IMR-90 (cell line): Measurements from ENCODE around the gene MEGF9. TPM values are rescaled to one million over a fixed set of nuclear protein-coding genes. Genes with fewer than 3 reads are reported as not detected.

Experiments
- ATAC-seq: fragments of 200-7000 bp; cut with Tn5 transposase; 2 replicates; pipeline ENCODE4 v1.9.1; 2020; ENCODE audit warnings: low read depth, mild to moderate bottlenecking, moderate library complexity
- BruUV-seq: library from RNA; stranded (reverse); fragments of 400-500 nt; replicated peaks from 2 replicates; lab custom pipeline; 2021; lab: Mats Ljungman, UMichigan
- CTCF ChIA-PET: fragments of 300-600 bp; formaldehyde crosslinking; extraction: SDS; loops from one replicate; lab custom pipeline; 2021; ENCODE audit warnings: antibody characterized with exemption; lab: Yijun Ruan, JAX
- POLR2A ChIA-PET: fragments of 300-600 bp; sonication (Branson Sonifier 250); formaldehyde crosslinking; loops from one replicate; lab custom pipeline; 2022; ENCODE audit warnings: antibody characterized with exemption; ENCODE audit not compliant: unreplicated experiment; lab: Charles Lee
- DNase-seq: peaks from one replicate; pipeline ENCODE4 v3.0.0; 2013
- H2AFZ ChIP-seq: replicated peaks from 2 replicates; pipeline ENCODE3; 2013; ENCODE audit warnings: low read length, mild to moderate bottlenecking; ENCODE audit not compliant: poor library complexity
- H2AK5ac ChIP-seq: 2 replicates; pipeline ENCODE4 v1.6.1; 2013; ENCODE audit warnings: low read depth, low read length, inconsistent platforms
- H2AK9ac ChIP-seq: replicated peaks from 2 replicates; pipeline ENCODE3; 2013; ENCODE audit warnings: mild to moderate bottlenecking, low read depth, low read length, moderate library complexity; ENCODE audit not compliant: poor library complexity
- H2BK120ac ChIP-seq: 2 replicates; pipeline ENCODE4 v1.6.1; 2013; ENCODE audit warnings: low read depth, low read length, inconsistent platforms
- H2BK15ac ChIP-seq: 3 replicates; pipeline ENCODE4 v1.6.1; 2013; ENCODE audit warnings: low read depth, low read length, inconsistent platforms
- H2BK20ac ChIP-seq: 2 replicates; pipeline ENCODE4 v1.6.1; 2013; ENCODE audit warnings: low read depth, mild to moderate bottlenecking, inconsistent platforms, low read length, moderate library complexity
- H2BK5ac ChIP-seq: 2 replicates; pipeline ENCODE4 v1.6.1; 2013; ENCODE audit warnings: mild to moderate bottlenecking, low read depth, low read length, inconsistent platforms; ENCODE audit not compliant: poor library complexity, severe bottlenecking
- H3K14ac ChIP-seq: replicated peaks from 2 replicates; pipeline ENCODE4 v1.6.1; 2013; ENCODE audit warnings: low read depth, low read length, inconsistent platforms
- H3K18ac ChIP-seq: 2 replicates; pipeline ENCODE4 v1.6.1; 2013; ENCODE audit warnings: low read depth, low read length, control low read depth
- H3K23ac ChIP-seq: 2 replicates; pipeline ENCODE4 v1.6.1; 2013; ENCODE audit warnings: low read depth, low read length, inconsistent platforms
- H3K27ac ChIP-seq: 2 replicates; pipeline ENCODE4 v1.5.1; 2013; ENCODE audit warnings: mild to moderate bottlenecking, control low read depth, low read length; ENCODE audit not compliant: insufficient read depth
- H3K27me3 ChIP-seq: 2 replicates; pipeline ENCODE4 v1.6.1; 2013; ENCODE audit warnings: low read length; ENCODE audit not compliant: control insufficient read depth, insufficient read depth
- H3K36me3 ChIP-seq: 2 replicates; pipeline ENCODE4 v1.6.1; 2013; ENCODE audit warnings: low read length, mixed read lengths; ENCODE audit not compliant: control insufficient read depth, insufficient read depth
- H3K4ac ChIP-seq: 2 replicates; pipeline ENCODE4 v1.6.1; 2013; ENCODE audit warnings: low read depth, low read length, inconsistent platforms
- H3K4me1 ChIP-seq: 2 replicates; pipeline ENCODE4 v1.6.1; 2013; ENCODE audit warnings: low read length, mixed read lengths; ENCODE audit not compliant: control insufficient read depth, insufficient read depth
- H3K4me2 ChIP-seq: 2 replicates; pipeline ENCODE4 v1.6.1; 2013; ENCODE audit warnings: low read depth, mild to moderate bottlenecking, control low read depth, low read length, moderate library complexity
- H3K4me3 ChIP-seq: 2 replicates; pipeline ENCODE4 v1.5.1; 2013; ENCODE audit warnings: low read depth, mild to moderate bottlenecking, control low read depth, low read length, moderate library complexity; ENCODE audit not compliant: insufficient read depth
- H3K56ac ChIP-seq: 2 replicates; pipeline ENCODE4 v1.6.1; 2013; ENCODE audit warnings: low read length, inconsistent platforms; ENCODE audit not compliant: insufficient read depth; ENCODE audit errors: extremely low read depth
- H3K79me1 ChIP-seq, 2 experiments: 2 replicates each; pipeline ENCODE4 v1.6.1; 2013; ENCODE audit warnings: low read length in 2 of 2, inconsistent platforms in 1 of 2, low read depth in 1 of 2
- H3K9ac ChIP-seq: 2 replicates; pipeline ENCODE4 v1.6.1; 2013; ENCODE audit warnings: low read depth, low read length, control low read depth
- H3K9me1 ChIP-seq: 2 replicates; pipeline ENCODE4 v1.6.1; 2013; ENCODE audit warnings: low read length, inconsistent platforms; ENCODE audit not compliant: insufficient read depth
- H3K9me3 ChIP-seq: 2 replicates; pipeline ENCODE4 v1.6.1; 2013; ENCODE audit warnings: low read length; ENCODE audit not compliant: control insufficient read depth, insufficient read depth
- H4K20me1 ChIP-seq: 2 replicates; pipeline ENCODE4 v1.6.1; 2013; ENCODE audit warnings: low read length, inconsistent platforms; ENCODE audit not compliant: insufficient read depth
- H4K5ac ChIP-seq: 2 replicates; pipeline ENCODE4 v1.6.1; 2013; ENCODE audit warnings: mild to moderate bottlenecking, low read depth, low read length, control low read depth
- H4K8ac ChIP-seq, 2 experiments: 2 replicates each; pipeline ENCODE4 v1.6.1; 2013; ENCODE audit warnings: low read depth in 2 of 2, low read length in 2 of 2, control low read depth in 1 of 2, inconsistent platforms in 1 of 2
- H4K91ac ChIP-seq: 2 replicates; pipeline ENCODE4 v1.6.1; 2013; ENCODE audit warnings: low read depth, low read length, inconsistent platforms; ENCODE audit not compliant: insufficient read depth
- BHLHE40 ChIP-seq: fragments of 150-350 bp; IDR thresholded peaks from 2 replicates; pipeline ENCODE4 v1.6.1; 2016; ENCODE audit warnings: mild to moderate bottlenecking, low read depth, low read length
- CEBPB ChIP-seq: IDR thresholded peaks from 2 replicates; pipeline ENCODE4 v1.6.1; 2012; ENCODE audit warnings: low read depth, low read length, improper control_type of control experiment
- CHD1 ChIP-seq: IDR thresholded peaks from 2 replicates; pipeline ENCODE4 v1.6.1; 2012; ENCODE audit warnings: low read depth, low read length, improper control_type of control experiment
- CTCF ChIP-seq: conservative IDR thresholded peaks from 2 replicates; pipeline ENCODE4 v1.5.1; 2012; ENCODE audit warnings: mild to moderate bottlenecking, low read depth, low read length, improper control_type of control experiment
- ELK1 ChIP-seq: fragments of 150-350 bp; IDR thresholded peaks from 2 replicates; pipeline ENCODE4 v1.6.1; 2016; ENCODE audit warnings: low read depth, mild to moderate bottlenecking, low read length, moderate library complexity, borderline replicate concordance
- FOS ChIP-seq: fragments of 150-350 bp; IDR thresholded peaks from 2 replicates; pipeline ENCODE4 v1.6.1; 2016; ENCODE audit warnings: low read depth, low read length
- MAFK ChIP-seq: IDR thresholded peaks from 2 replicates; pipeline ENCODE4 v1.6.1; 2012; ENCODE audit warnings: low read depth, low read length, improper control_type of control experiment
- MAZ ChIP-seq: IDR thresholded peaks from 2 replicates; pipeline ENCODE4 v1.6.1; 2012; ENCODE audit warnings: low read depth, mild to moderate bottlenecking, low read length, improper control_type of control experiment, moderate library complexity, borderline replicate concordance
- MXI1 ChIP-seq: IDR thresholded peaks from 2 replicates; pipeline ENCODE4 v1.6.1; 2012; ENCODE audit warnings: low read depth, mild to moderate bottlenecking, low read length, moderate library complexity, borderline replicate concordance
- NFE2L2 ChIP-seq: fragments of 150-350 bp; IDR thresholded peaks from 2 replicates; pipeline ENCODE4 v1.6.1; 2016; ENCODE audit warnings: low read depth, mild to moderate bottlenecking, low read length
- POLR2A ChIP-seq: IDR thresholded peaks from 2 replicates; pipeline ENCODE4 v1.6.1; 2012; ENCODE audit warnings: mild to moderate bottlenecking, low read depth, low read length
- RAD21 ChIP-seq: IDR thresholded peaks from 2 replicates; pipeline ENCODE4 v1.6.1; 2012; ENCODE audit warnings: low read length, improper control_type of control experiment
- RCOR1 ChIP-seq: IDR thresholded peaks from 2 replicates; pipeline ENCODE4 v1.6.1; 2012; ENCODE audit warnings: mild to moderate bottlenecking, low read length, improper control_type of control experiment; ENCODE audit not compliant: insufficient replicate concordance
- RFX5 ChIP-seq: IDR thresholded peaks from 2 replicates; pipeline ENCODE4 v1.8.0; 2012; ENCODE audit warnings: low read depth, mild to moderate bottlenecking, low read length, moderate library complexity
- SMC3 ChIP-seq: fragments of 150-350 bp; IDR thresholded peaks from 2 replicates; pipeline ENCODE4 v1.6.1; 2016; ENCODE audit warnings: low read depth, mild to moderate bottlenecking, antibody characterized with exemption, low read length, moderate library complexity
- USF2 ChIP-seq: fragments of 150-350 bp; IDR thresholded peaks from 2 replicates; pipeline ENCODE4 v1.6.1; 2017; ENCODE audit warnings: mild to moderate bottlenecking, antibody characterized with exemption, low read length, low read depth
- WGBS, 2 experiments: methylation state at CpG; one replicate each; pipeline versions ENCODE4 v1.1.5 to v1.1.7; 2013; ENCODE audit warnings: missing lambda C conversion rate in 2 of 2; ENCODE audit not compliant: insufficient read length in 1 of 2; ENCODE audit errors: extremely low coverage in 2 of 2; 5-methylcytosine and 5-hydroxymethylcytosine counted together
- dilution Hi-C: fragments of 300-500 bp; cut with HindIII; formaldehyde crosslinking; loops from one replicate; pipeline ENCODE4 v1.14.3; 2018; ENCODE audit warnings: low sequenced_read_pairs; ENCODE audit not compliant: unreplicated experiment
- in situ Hi-C: fragments of 300-500 bp; cut with MboI; formaldehyde crosslinking; loops from 3 replicates; pipeline ENCODE4 v1.14.3; 2019; ENCODE audit warnings: low sequenced_read_pairs, inconsistent platforms, mixed read lengths
- intact Hi-C: fragments of 100-400 bp; cut with micrococcal nuclease; formaldehyde crosslinking; loops from 2 replicates; pipeline ENCODE4 v1.10.0; 2022
- polyA plus RNA-seq, 3 experiments: library from polyadenylated mRNA; depleted of rRNA; stranded (reverse); fragments of >200 nt; gene quantifications; 2 replicates each; pipeline ENCODE4 v1.2.3, GENCODE V29; 2012; ENCODE audit warnings: low replicate concordance in 1 of 3
- total RNA-seq: library from RNA; depleted of rRNA; stranded (reverse); fragments of >200 nt; gene quantifications from 2 replicates; pipeline ENCODE4 v1.2.3, GENCODE V29; 2012

The MEGF9 gene
- total and polyA plus RNA-seq, 2 of the 4 experiments (the other 2 are of a cell fraction), result 3.4 TPM

- no peaks in the 10 kb centered on the region; the same call in 1 of the 2 replicates for H4K20me1 ChIP-seq
- H3K4me2 ChIP-seq, result no peak overlapping the region; the same call in 1 of the 2 replicates
- ChIA-PET CTCF (no interaction called here), POLR2A (no interaction called here)
- no peak for DNase-seq
- no peak overlapping the region for H3K9ac ChIP-seq
- H2AFZ ChIP-seq, result no peak overlapping the region
- H2BK5ac ChIP-seq, result no peak overlapping the region
- no peak overlapping the region for H2BK20ac ChIP-seq
- peaks cover 0 to 2% of the 10 kb centered on the region in 2 experiments; a peak in 1 of 4 replicates for H3K79me1 ChIP-seq
- no peak overlapping the region for H3K4me3 ChIP-seq
- no peak overlapping the region for H4K91ac ChIP-seq
- TF ChIP-seq MXI1, result no peak
- TF ChIP-seq BHLHE40, result no peak
- TF ChIP-seq FOS, result no peak
- TF ChIP-seq RAD21, result no peak
- TF ChIP-seq USF2, result no peak
- no peak for TF ChIP-seq NFE2L2
- no peak for TF ChIP-seq ELK1
- no peak for TF ChIP-seq CHD1
- TF ChIP-seq RCOR1, result no peak
- no peak for TF ChIP-seq MAZ
- TF ChIP-seq POLR2A, result no peak
- no peak for TF ChIP-seq CEBPB
- TF ChIP-seq MAFK, result no peak
- no peak for TF ChIP-seq SMC3
- no peak for TF ChIP-seq CTCF
- no peak for TF ChIP-seq RFX5
- no peak overlapping the region for H2AK5ac ChIP-seq
- no peaks in the 10 kb centered on the region for H3K27me3 ChIP-seq
- H3K56ac ChIP-seq, result no peak overlapping the region
- H4K8ac ChIP-seq, result no peak overlapping the region
- BruUV-seq, result no TSS peak
- no peak overlapping the region for H3K14ac ChIP-seq
- H4K5ac ChIP-seq, result no peak overlapping the region
- no peak overlapping the region for H3K23ac ChIP-seq
- H2AK9ac ChIP-seq, result no peak overlapping the region
- dilution Hi-C loops, result no loop called here
- in situ Hi-C loops, result no loop called here
- H3K9me1 ChIP-seq, result no peaks in the 10 kb centered on the region
- WGBS, 2 experiments, result no CpG with 5 or more reads among the region's 1 CpG
- intact Hi-C loops, result no loop called here
- no peak for ATAC-seq
- peaks cover 2% of the 10 kb centered on the region; the same call in 1 of the 2 replicates for H3K36me3 ChIP-seq
- no peak overlapping the region for H2BK15ac ChIP-seq
- H3K27ac ChIP-seq, result no peak overlapping the region
- H3K9me3 ChIP-seq, result no peaks in the 10 kb centered on the region
- no peak overlapping the region for H2BK120ac ChIP-seq
- H3K4ac ChIP-seq, result no peak overlapping the region
- H3K18ac ChIP-seq, result no peak overlapping the region
- H3K4me1 ChIP-seq, result peaks cover 2% of the 10 kb centered on the region; the same call in 1 of the 2 replicates
Observed at GRCh38 chr9:120650352-120650751, 63.9 kb downstream of the MEGF9 start.
